Glutamatergic neuron (in vitro differentiated cells): ENCODE measurements around the gene IL2RA. TPM values are rescaled to one million over a fixed set of nuclear protein-coding genes. Genes with fewer than 3 reads are reported as not detected.

Experiments
- DNase-seq: peaks from one replicate; pipeline ENCODE4 v3.0.0; 2022
- H3K27ac Mint-ChIP-seq: one replicate; pipeline ENCODE4 v1.8.0; 2020; ENCODE audit warnings: mild to moderate bottlenecking, mixed read lengths, inconsistent platforms; ENCODE audit not compliant: unreplicated experiment
- H3K27me3 Mint-ChIP-seq: one replicate; pipeline ENCODE4 v1.8.0; 2020; ENCODE audit warnings: mild to moderate bottlenecking, moderate library complexity, mixed read lengths, inconsistent platforms; ENCODE audit not compliant: unreplicated experiment
- H3K36me3 Mint-ChIP-seq: one replicate; pipeline ENCODE4 v1.8.0; 2020; ENCODE audit warnings: mild to moderate bottlenecking, mixed read lengths, inconsistent platforms; ENCODE audit not compliant: unreplicated experiment
- H3K4me1 Mint-ChIP-seq: one replicate; pipeline ENCODE4 v1.8.0; 2020; ENCODE audit warnings: mild to moderate bottlenecking, low read depth, mixed read lengths, inconsistent platforms; ENCODE audit not compliant: unreplicated experiment
- H3K4me3 Mint-ChIP-seq: one replicate; pipeline ENCODE4 v1.8.0; 2020; ENCODE audit warnings: mild to moderate bottlenecking, mixed read lengths, inconsistent platforms; ENCODE audit not compliant: unreplicated experiment
- H3K9me3 Mint-ChIP-seq: one replicate; pipeline ENCODE4 v1.8.0; 2020; ENCODE audit warnings: mild to moderate bottlenecking, moderate library complexity, mixed read lengths, inconsistent platforms; ENCODE audit not compliant: unreplicated experiment
- CTCF ChIP-seq: fragments of 200-600 bp; sonication (generic); IDR thresholded peaks from one replicate; pipeline ENCODE4 v1.5.0; 2021; ENCODE audit not compliant: partially characterized antibody, unreplicated experiment
- total RNA-seq: library from RNA; stranded (reverse); fragmentation: NEBNext Ultra II Directional; extraction: Animal tissue kit (Norgen Biotek cat#: 25700); gene quantifications from one replicate; pipeline ENCODE4 v1.2.1, GENCODE V29; 2021; ENCODE audit not compliant: unreplicated experiment

The IL2RA gene
- total RNA-seq, 1 donor from 2014 or later: not detected

GRCh38 chr10:6069081-6069931 lies 7.1 kb upstream of the IL2RA start:
- Mint-ChIP-seq H3K27me3 (peaks cover 2% of the 10 kb centered on the region), H3K4me3 (no peak overlapping the region), H3K27ac (no peak overlapping the region), H3K4me1 (no peaks in the 10 kb centered on the region), H3K36me3 (no peaks in the 10 kb centered on the region), H3K9me3 (peaks cover 3% of the 10 kb centered on the region)
- no peak for TF ChIP-seq CTCF
- no peak for DNase-seq

- Mint-ChIP-seq H3K36me3 (no peaks in the 10 kb centered on the region), H3K27me3 (peaks cover 2% of the 10 kb centered on the region), H3K9me3 (peaks cover 2% of the 10 kb centered on the region), H3K4me1 (no peaks in the 10 kb centered on the region), H3K27ac (no peak overlapping the region), H3K4me3 (no peak overlapping the region)
- DNase-seq: no peak
- TF ChIP-seq CTCF: no peak
Measured at GRCh38 chr10:6068422-6068821, 6.3 kb upstream of the IL2RA start.

- no peak overlapping the region for H3K4me3 Mint-ChIP-seq
- no peaks in the 10 kb centered on the region for H3K36me3 Mint-ChIP-seq
Measured at GRCh38 chr10:6068006-6068405, 5.8 kb upstream of the IL2RA start.

GRCh38 chr10:6067457-6067856 lies 5.3 kb upstream of the IL2RA start:
- Mint-ChIP-seq H3K27ac (no peak overlapping the region), H3K9me3 (peaks cover 2% of the 10 kb centered on the region), H3K36me3 (no peaks in the 10 kb centered on the region), H3K4me1 (no peaks in the 10 kb centered on the region), H3K27me3 (peaks cover 2% of the 10 kb centered on the region), H3K4me3 (no peak overlapping the region)
- no peak for TF ChIP-seq CTCF
- DNase-seq: no peak

More at GRCh38 chr10:6068006-6068405, 5.8 kb upstream of the IL2RA start:
- Mint-ChIP-seq H3K27me3 (peaks cover 2% of the 10 kb centered on the region), H3K9me3 (peaks cover 2% of the 10 kb centered on the region), H3K27ac (no peak overlapping the region), H3K4me1 (no peaks in the 10 kb centered on the region)
- no peak for DNase-seq
- TF ChIP-seq CTCF: no peak

- no peak for TF ChIP-seq CTCF
- Mint-ChIP-seq H3K9me3 (peaks cover 2% of the 10 kb centered on the region), H3K4me3 (no peak overlapping the region)
Measured at GRCh38 chr10:6065835-6066234, 3.7 kb upstream of the IL2RA start.

More at GRCh38 chr10:6065835-6066234, 3.7 kb upstream of the IL2RA start:
- Mint-ChIP-seq H3K36me3 (no peaks in the 10 kb centered on the region), H3K27me3 (peaks cover 2% of the 10 kb centered on the region), H3K4me1 (no peaks in the 10 kb centered on the region), H3K27ac (no peak overlapping the region)
- no peak for DNase-seq
